Brain microvascular endothelial cell (primary cell): ENCODE data around the gene TNK1.

Experiments used
- DNase-seq: peaks from one replicate; pipeline ENCODE4 v3.0.0-alpha.2; 2020
- H3K27ac ChIP-seq: fragments of 250-450 bp; sonication (Bioruptor Pico); 2 replicates; pipeline ENCODE4 v1.5.1; 2020; ENCODE audit warnings: mild to moderate bottlenecking, moderate library complexity
- H3K27me3 ChIP-seq: fragments of 250-450 bp; sonication (Bioruptor Pico); replicated peaks from 2 replicates; pipeline ENCODE4 v1.5.1; 2020; ENCODE audit warnings: mild to moderate bottlenecking
- H3K36me3 ChIP-seq: fragments of 250-450 bp; sonication (Bioruptor Pico); replicated peaks from 2 replicates; pipeline ENCODE4 v1.5.1; 2020; ENCODE audit warnings: mild to moderate bottlenecking
- H3K4me3 ChIP-seq: 2 replicates; pipeline ENCODE4 v1.5.1; 2011; ENCODE audit warnings: low read depth, mild to moderate bottlenecking, control low read depth, low read length, moderate library complexity
- CTCF ChIP-seq: IDR thresholded peaks from 2 replicates; pipeline ENCODE4 v1.5.1; 2011; ENCODE audit warnings: low read depth, mild to moderate bottlenecking, moderate library complexity, low read length, control low read depth, inconsistent platforms; ENCODE audit errors: missing control alignments
- in situ Hi-C: cut with HindIII; loops from 2 replicates; pipeline ENCODE4 v1.10.0; 2017; ENCODE audit warnings: low sequenced_read_pairs, low pct_ligation_motif_present

The TNK1 gene

DNA sequence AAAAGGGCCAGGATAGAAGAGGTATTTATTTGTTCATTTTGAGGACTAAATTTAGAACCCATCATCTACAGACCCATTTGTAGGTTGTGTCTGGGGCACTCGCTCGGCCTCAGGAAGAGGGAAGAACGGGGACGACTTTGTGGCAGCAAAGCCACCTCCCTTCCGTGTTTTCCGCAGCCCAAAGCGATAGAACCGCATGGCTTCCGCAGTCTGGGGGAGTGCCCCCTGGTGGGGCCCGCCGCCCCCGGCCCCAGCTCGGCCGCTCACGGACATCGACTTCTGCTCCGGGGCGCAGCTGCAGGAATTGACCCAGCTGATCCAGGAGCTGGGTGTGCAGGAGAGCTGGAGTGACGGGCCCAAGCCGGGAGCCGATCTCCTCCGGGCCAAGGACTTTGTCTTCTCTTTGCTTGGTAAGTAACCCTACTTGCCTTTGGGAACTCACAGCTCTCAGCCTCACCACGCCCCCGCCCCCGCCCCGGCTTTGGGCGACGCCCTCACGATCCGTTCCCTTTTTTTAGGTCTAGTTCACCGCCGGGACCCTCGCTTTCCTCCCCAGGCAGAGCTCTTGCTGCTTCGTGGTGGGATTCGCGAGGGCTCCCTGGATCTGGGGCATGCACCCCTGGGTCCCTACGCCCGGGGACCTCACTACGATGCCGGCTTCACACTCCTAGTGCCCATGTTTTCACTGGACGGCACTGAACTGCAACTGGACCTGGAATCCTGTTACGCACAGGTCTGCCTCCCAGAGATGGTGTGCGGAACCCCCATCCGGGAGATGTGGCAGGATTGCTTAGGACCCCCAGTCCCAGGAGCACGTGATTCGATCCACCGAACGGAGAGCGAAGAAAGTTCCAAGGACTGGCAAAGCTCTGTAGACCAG lies 55.0 kb downstream of the TNK1 start:
- DNase-seq: no peak

DNA sequence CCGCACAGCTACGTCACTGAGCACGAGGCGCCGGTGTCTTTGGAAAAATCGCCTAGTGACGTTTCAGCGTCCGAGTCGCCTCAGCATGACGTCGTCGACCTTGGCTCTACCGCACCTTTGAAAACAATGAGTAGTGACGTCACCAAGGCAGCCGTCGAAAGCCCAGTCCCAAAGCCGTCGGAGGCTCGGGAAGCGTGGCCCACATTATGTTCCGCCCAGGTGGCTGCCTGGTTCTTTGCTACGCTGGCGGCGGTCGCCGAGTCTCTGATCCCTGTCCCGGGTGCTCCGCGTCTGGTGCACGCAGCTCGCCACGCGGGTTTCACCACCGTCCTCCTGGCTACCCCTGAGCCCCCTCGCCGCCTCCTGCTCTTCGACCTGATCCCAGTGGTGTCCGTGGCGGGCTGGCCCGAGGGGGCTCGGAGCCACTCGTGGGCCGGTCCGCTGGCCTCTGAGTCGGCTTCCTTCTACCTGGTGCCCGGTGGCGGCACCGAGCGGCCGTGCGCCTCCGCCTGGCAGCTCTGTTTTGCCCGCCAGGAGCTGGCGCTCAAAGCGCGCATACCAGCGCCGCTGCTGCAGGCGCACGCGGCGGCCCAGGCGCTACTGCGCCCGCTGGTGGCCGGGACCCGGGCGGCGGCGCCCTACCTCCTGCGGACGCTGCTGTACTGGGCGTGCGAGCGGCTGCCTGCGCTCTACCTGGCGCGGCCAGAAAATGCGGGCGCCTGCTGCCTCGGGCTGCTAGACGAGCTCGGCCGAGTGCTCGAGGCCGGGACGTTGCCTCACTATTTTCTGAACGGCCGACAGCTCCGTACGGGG lies 55.9 kb downstream of the TNK1 start:
- in situ Hi-C loops: no loop called here
- peak; percentile 44 for TF ChIP-seq CTCF
- no peak overlapping the region for H3K27ac ChIP-seq
- H3K27me3 ChIP-seq: peaks cover 23% of the 10 kb centered on the region
- H3K36me3 ChIP-seq: no peaks in the 10 kb centered on the region
- peak overlapping the region; percentile 39 for H3K4me3 ChIP-seq
- DNase-seq: no peak

More for the DNA sequence above, 55.0 kb downstream of the TNK1 start:
- in situ Hi-C loops: no loop called here
- Histone ChIP-seq H3K4me3 (peak overlapping the region; percentile 58), H3K27me3 (peaks cover 23% of the 10 kb centered on the region), H3K27ac (no peak overlapping the region), H3K36me3 (no peaks in the 10 kb centered on the region)
- TF ChIP-seq CTCF: peak; percentile 22

- no peak for TF ChIP-seq CTCF
- H3K27me3 ChIP-seq: peaks cover 23% of the 10 kb centered on the region
- in situ Hi-C loops: no loop called here
- H3K36me3 ChIP-seq: no peaks in the 10 kb centered on the region
- no peak overlapping the region for H3K27ac ChIP-seq
- peak overlapping the region; percentile 39 for H3K4me3 ChIP-seq
- no peak for DNase-seq
Observed at GRCh38 chr17:7437369-7437863, 56.5 kb downstream of the TNK1 start.

DNA sequence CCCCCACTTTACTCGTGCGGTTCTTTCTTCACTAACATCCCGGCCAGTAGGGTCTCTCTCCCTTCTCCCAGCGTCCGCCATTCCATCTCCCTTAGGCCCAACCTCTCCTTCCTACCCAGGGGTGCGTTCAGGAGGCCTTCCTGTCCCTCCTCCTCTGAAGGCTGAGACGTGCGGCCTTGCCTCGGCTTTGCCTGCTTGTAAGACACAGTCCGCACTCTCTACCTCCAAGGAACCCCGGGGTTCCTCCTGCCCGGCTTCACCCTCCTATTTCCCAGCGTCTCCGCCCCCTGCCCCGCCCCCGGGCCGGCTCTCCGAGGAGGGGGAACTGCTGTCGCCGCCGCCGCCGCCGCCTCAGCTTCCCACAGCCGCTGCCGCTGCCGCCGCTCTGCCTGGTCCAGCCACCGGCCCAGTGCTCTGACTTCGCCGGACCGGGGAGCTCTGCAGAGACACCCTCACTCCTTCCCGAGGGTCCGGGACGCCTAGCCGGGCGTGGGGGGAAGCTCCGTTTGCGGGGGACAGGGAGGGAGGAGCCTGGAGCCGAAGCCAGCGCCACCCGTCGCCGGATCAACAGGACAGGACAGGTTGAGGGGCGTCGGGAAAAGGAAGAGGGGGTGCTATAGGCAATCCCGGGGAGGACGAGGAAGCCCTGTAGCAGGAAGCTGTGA lies 57.2 kb downstream of the TNK1 start:
- no peak for TF ChIP-seq CTCF
- Histone ChIP-seq H3K4me3 (peak overlapping the region; percentile 27), H3K27me3 (peaks cover 23% of the 10 kb centered on the region), H3K36me3 (no peaks in the 10 kb centered on the region), H3K27ac (no peak overlapping the region)
- no peak for DNase-seq
- in situ Hi-C loops: no loop called here

GRCh38 chr17:7438656-7439460 lies 58.0 kb downstream of the TNK1 start:
- Histone ChIP-seq H3K27me3 (peaks cover 23% of the 10 kb centered on the region), H3K36me3 (no peaks in the 10 kb centered on the region), H3K27ac (no peak overlapping the region), H3K4me3 (no peak overlapping the region)
- no peak for DNase-seq
- in situ Hi-C loops: no loop called here
- no peak for TF ChIP-seq CTCF
